ENCODE data around the gene SIM2. TPM values are rescaled to one million over a fixed set of nuclear protein-coding genes. Genes with fewer than 3 reads are reported as not detected.
"Not testable (repeated sequence)": the region's sequence is repeated elsewhere in the genome, so short reads cannot be mapped to it uniquely, and the experiment has no call there.

Gene SIM2
- total RNA-seq, 1 experiment from 2014 or later = not detected

- no peak overlapping the region for H3K4me2 ChIP-seq (ENCODE audit: insufficient read depth, insufficient read length, low read length)
- H3K56ac ChIP-seq (ENCODE audit: insufficient read length, low read depth, low read length) = no peak overlapping the region
- no CpG with 5 or more reads among the region's 2 CpGs for WGBS (ENCODE audit: extremely low coverage, insufficient read length, low lambda C conversion rate)
- no peak overlapping the region for H2AK5ac ChIP-seq (ENCODE audit: insufficient read length, low read length)
- H4K8ac ChIP-seq (replicated peaks; ENCODE audit: insufficient read length, low read depth, low read length) = no peak overlapping the region
- no peak overlapping the region for H2BK5ac ChIP-seq (ENCODE audit: insufficient read length, low read length)
- H3K79me1 ChIP-seq (ENCODE audit: insufficient read depth, low read depth, low read length, poor library complexity, severe bottlenecking) = no peaks in the 10 kb centered on the region
- H2BK120ac ChIP-seq (ENCODE audit: low read depth, low read length, poor library complexity, severe bottlenecking) = no peak overlapping the region
- H3K4me1 ChIP-seq (ENCODE audit: insufficient read depth, low read length) = no peaks in the 10 kb centered on the region
- no peak for TF ChIP-seq CTCF (conservative IDR thresholded peaks at IDR 0.05)
- no peak overlapping the region for H3K27ac Mint-ChIP-seq
- H3K14ac ChIP-seq (ENCODE audit: insufficient read depth, low read length) = no peak overlapping the region
- H3K9me3 Mint-ChIP-seq = peaks cover 0 to 2% of the 10 kb centered on the region in 2 experiments; a peak in 2 of 5 replicates
- no peak overlapping the region for H4K91ac ChIP-seq (ENCODE audit: insufficient read length, low read depth, low read length)
- no peak for DNase-seq
- H3T11ph ChIP-seq (ENCODE audit: low read length) = no peak overlapping the region
- H4K5ac ChIP-seq (ENCODE audit: insufficient read length, low read depth, low read length) = no peak overlapping the region
- no peak overlapping the region for H3K4me3 Mint-ChIP-seq
- no peak overlapping the region for H2AFZ ChIP-seq (ENCODE audit: low read length)
- H3K9me3 ChIP-seq (ENCODE audit: control insufficient read depth, low read depth, low read length) = no peaks in the 10 kb centered on the region
- H3K4ac ChIP-seq (ENCODE audit: low read depth, low read length) = no peak overlapping the region
- H2BK20ac ChIP-seq (ENCODE audit: low read depth, low read length, poor library complexity, severe bottlenecking) = no peak overlapping the region
- peaks cover 10 to 12% of the 10 kb centered on the region in 2 experiments for H3K4me1 Mint-ChIP-seq
- no peak overlapping the region for H3K23ac ChIP-seq (ENCODE audit: insufficient read length, low read depth, low read length)
- H3K36me3 Mint-ChIP-seq (ENCODE audit: insufficient read depth in 1 of 3, low read depth in 3 of 3) = peaks cover 0 to 2% (median 0%) of the 10 kb centered on the region in 3 experiments; a peak in 3 of 7 replicates
- no peak overlapping the region for H3K27ac ChIP-seq (ENCODE audit: insufficient read length, low read depth, low read length)
- no peaks in the 10 kb centered on the region for H3K79me2 ChIP-seq (ENCODE audit: insufficient read depth, low read length)
- H3K27me3 ChIP-seq (ENCODE audit: insufficient read depth, low read length) = no peaks in the 10 kb centered on the region
- no peak overlapping the region for H3K9ac ChIP-seq (ENCODE audit: extremely low read depth, insufficient read length, low read length)
- no peaks in the 10 kb centered on the region for H3K23me2 ChIP-seq (ENCODE audit: insufficient read length, low read depth, low read length, poor library complexity, severe bottlenecking)
- H2BK15ac ChIP-seq (ENCODE audit: low read depth, low read length) = no peak overlapping the region
- no peak overlapping the region for H3K18ac ChIP-seq (ENCODE audit: insufficient read length, low read depth, low read length)
- H3K27me3 Mint-ChIP-seq (ENCODE audit: low read depth) = peaks cover 77% of the 10 kb centered on the region
- H4K20me1 ChIP-seq (ENCODE audit: control insufficient read depth, insufficient read depth, insufficient read length) = no peaks in the 10 kb centered on the region
- H2BK12ac ChIP-seq (ENCODE audit: insufficient read length, low read depth, low read length) = no peak overlapping the region
These were observed 27.1 kb upstream of the SIM2 start for GRCh38 chr21:36671836-36672235.

- not testable (repeated sequence) for H2BK120ac ChIP-seq (ENCODE audit: low read depth, low read length, poor library complexity, severe bottlenecking); H3K4ac ChIP-seq (ENCODE audit: low read depth, low read length); DNase-seq; H2BK15ac ChIP-seq (ENCODE audit: low read depth, low read length); H3K23me2 ChIP-seq (ENCODE audit: insufficient read length, low read depth, low read length, poor library complexity, severe bottlenecking); H3K23ac ChIP-seq (ENCODE audit: insufficient read length, low read depth, low read length); H3K27me3 ChIP-seq (ENCODE audit: insufficient read depth, low read length); H3K9ac ChIP-seq (ENCODE audit: extremely low read depth, insufficient read length, low read length); H3K4me1 ChIP-seq (ENCODE audit: insufficient read depth, low read length); H2AFZ ChIP-seq (ENCODE audit: low read length); H3K4me2 ChIP-seq (ENCODE audit: insufficient read depth, insufficient read length, low read length); H2BK5ac ChIP-seq (ENCODE audit: insufficient read length, low read length); H3K4me3 Mint-ChIP-seq; H4K91ac ChIP-seq (ENCODE audit: insufficient read length, low read depth, low read length); H3T11ph ChIP-seq (ENCODE audit: low read length); H4K5ac ChIP-seq (ENCODE audit: insufficient read length, low read depth, low read length); H3K27ac ChIP-seq (ENCODE audit: insufficient read length, low read depth, low read length); H3K27ac Mint-ChIP-seq; H3K18ac ChIP-seq (ENCODE audit: insufficient read length, low read depth, low read length); H3K79me1 ChIP-seq (ENCODE audit: insufficient read depth, low read depth, low read length, poor library complexity, severe bottlenecking); H2BK12ac ChIP-seq (ENCODE audit: insufficient read length, low read depth, low read length); H3K9me3 ChIP-seq (ENCODE audit: control insufficient read depth, low read depth, low read length); H3K9me3 Mint-ChIP-seq; H3K79me2 ChIP-seq (ENCODE audit: insufficient read depth, low read length); H3K14ac ChIP-seq (ENCODE audit: insufficient read depth, low read length); H4K20me1 ChIP-seq (ENCODE audit: control insufficient read depth, insufficient read depth, insufficient read length); H2AK5ac ChIP-seq (ENCODE audit: insufficient read length, low read length); H3K36me3 Mint-ChIP-seq (ENCODE audit: insufficient read depth in 1 of 3, low read depth in 3 of 3); H2BK20ac ChIP-seq (ENCODE audit: low read depth, low read length, poor library complexity, severe bottlenecking); H4K8ac ChIP-seq (replicated peaks; ENCODE audit: insufficient read length, low read depth, low read length); H3K56ac ChIP-seq (ENCODE audit: insufficient read length, low read depth, low read length)
- Mint-ChIP-seq H3K4me1 (peaks cover 13 to 15% of the 10 kb centered on the region in 2 experiments), H3K27me3 (ENCODE audit: low read depth) (peaks cover 78% of the 10 kb centered on the region)
- no CpG with 5 or more reads among the region's 2 CpGs for WGBS (ENCODE audit: extremely low coverage, insufficient read length, low lambda C conversion rate)
These were observed 26.6 kb upstream of the SIM2 start for GRCh38 chr21:36672296-36672695.

Measured in H9 (cell line).